ENCODE measurements around the gene PCAT6. TPM values are rescaled to one million over a fixed set of nuclear protein-coding genes. Genes with fewer than 3 reads are reported as not detected.

PCAT6 gene
- total and polyA plus RNA-seq, 2 experiments from 2014 or later: 7.2 to 28.1 TPM

- TF ChIP-seq ZNF462 (CRISPR knock-in tag; IDR thresholded peaks at IDR 0.05): no peak
- no peak for TF ChIP-seq EZH2phosphoT487 (IDR thresholded peaks at IDR 0.05; ENCODE audit: unreplicated experiment)
- TF ChIP-seq EZH2 (IDR thresholded peaks at IDR 0.05; ENCODE audit: low read depth, unreplicated experiment): no peak
- no peak for TF ChIP-seq CREB1 (CRISPR knock-in tag; IDR thresholded peaks at IDR 0.05; ENCODE audit: low read depth)
- no peak for TF ChIP-seq JUNB (IDR thresholded peaks at IDR 0.05; ENCODE audit: unreplicated experiment)
- TF ChIP-seq CTCF (conservative IDR thresholded peaks at IDR 0.05; ENCODE audit: low read depth in 2 of 2): no peak
These were observed 33.5 kb downstream of the PCAT6 start (continued) for GRCh38 chr1:202844259-202844658.

GRCh38 chr1:202844935-202845334 lies 34.2 kb downstream of the PCAT6 start:
- no peaks in the 10 kb centered on the region for H3K36me3 ChIP-seq (ENCODE audit: insufficient read depth)
- peaks cover 4% of the 10 kb centered on the region; the same call in 2 of the 3 replicates for H3K36me3 Mint-ChIP-seq (ENCODE audit: low read depth)
- H3K4me2 ChIP-seq: 0 out of 2 replicates have a peak overlapping the region, but pooled peaks have one; percentile 15
- DNase-seq (ENCODE audit: low spot score) (peak; percentile 64), ATAC-seq (peak; percentile 71)
- H3K27me3 ChIP-seq (ENCODE audit: insufficient read depth): no peaks in the 10 kb centered on the region
- no peaks in the 10 kb centered on the region for H4K20me1 ChIP-seq (replicated peaks; ENCODE audit: insufficient read depth)
- 0 out of 2 replicates have a peak, but pooled peaks cover 4% of the 10 kb centered on the region for H3F3A ChIP-seq (replicated peaks; ENCODE audit: low read depth)
- no peak overlapping the region for H3K4me3 ChIP-seq
- peaks cover 9% of the 10 kb centered on the region for H3K27me3 Mint-ChIP-seq (ENCODE audit: insufficient read depth, low read depth, poor library complexity)
- peaks cover 8% of the 10 kb centered on the region for H3K4me1 Mint-ChIP-seq
- peaks cover 8% of the 10 kb centered on the region for H3K4me1 ChIP-seq (ENCODE audit: insufficient read depth)
- H3K27ac Mint-ChIP-seq: peak overlapping the region; percentile 22; the same call in 1 of the 2 replicates
- no peak overlapping the region for H2AFZ ChIP-seq
- no peak overlapping the region for H3K4me3 Mint-ChIP-seq
- no peaks in the 10 kb centered on the region for H3K79me2 ChIP-seq (replicated peaks; ENCODE audit: insufficient read depth)
- H3K9me3 Mint-ChIP-seq: no peaks in the 10 kb centered on the region
- H3K27ac ChIP-seq (ENCODE audit: low read depth): no peak overlapping the region
- no peaks in the 10 kb centered on the region for H3K9me2 ChIP-seq (ENCODE audit: insufficient read depth)
- TF ChIP-seq POLR2AphosphoS5 (IDR thresholded peaks at IDR 0.05; ENCODE audit: low read depth): no peak
- no peak for TF ChIP-seq ZNF462 (CRISPR knock-in tag; IDR thresholded peaks at IDR 0.05)
- no peak for TF ChIP-seq CREB1 (CRISPR knock-in tag; IDR thresholded peaks at IDR 0.05; ENCODE audit: low read depth)
- no peak for TF ChIP-seq STAT1 (IDR thresholded peaks at IDR 0.05; ENCODE audit: unreplicated experiment)
- TF ChIP-seq EZH2phosphoT487 (IDR thresholded peaks at IDR 0.05; ENCODE audit: unreplicated experiment): no peak
